ENCODE data around the gene INSM1.

The INSM1 gene

DNA sequence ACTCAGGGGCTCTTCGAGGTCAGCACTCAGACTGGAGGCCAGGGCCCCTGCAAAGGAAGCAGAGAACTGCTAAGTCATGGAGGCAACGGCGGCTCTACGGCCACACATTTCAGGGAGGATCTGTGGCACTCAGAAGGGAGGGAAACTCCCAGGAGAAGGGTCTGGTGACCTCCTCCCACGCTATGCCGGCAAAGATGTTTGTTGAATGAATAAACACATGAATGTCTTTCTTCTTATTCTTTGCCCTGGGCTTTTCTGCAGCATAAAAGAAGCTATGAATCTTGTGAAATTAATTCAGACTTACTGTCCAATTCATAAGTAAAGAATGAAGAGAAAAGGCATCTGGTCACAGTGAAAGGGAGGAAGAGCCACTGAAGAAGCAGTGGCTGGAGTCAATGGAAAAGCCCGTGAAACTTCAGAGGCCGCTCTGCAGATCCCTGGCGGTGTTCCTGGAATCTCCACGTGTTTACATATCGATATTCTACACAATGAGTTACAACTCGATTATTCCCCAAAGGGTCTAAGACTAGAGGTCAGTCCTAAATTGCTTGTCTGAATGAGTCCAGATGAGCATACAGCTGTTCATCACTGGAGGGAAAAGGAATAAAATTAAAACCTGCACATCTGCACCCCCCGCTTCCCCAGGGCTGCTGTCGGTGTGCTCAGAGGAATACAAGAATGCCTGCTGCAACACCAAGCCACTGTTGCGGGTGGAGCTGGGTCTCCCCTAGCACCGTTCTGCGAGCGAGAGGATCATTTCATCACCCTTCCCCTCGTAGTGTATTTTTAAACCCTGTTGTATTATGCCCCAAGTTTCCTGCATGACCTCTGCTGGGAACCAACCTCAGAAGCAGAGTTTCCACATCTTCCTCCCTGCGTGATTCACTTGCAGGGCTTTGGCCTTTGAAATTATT, 25.6 kb downstream of the INSM1 start:
- no peak for DNase-seq (ENCODE audit: low spot score)

DNA sequence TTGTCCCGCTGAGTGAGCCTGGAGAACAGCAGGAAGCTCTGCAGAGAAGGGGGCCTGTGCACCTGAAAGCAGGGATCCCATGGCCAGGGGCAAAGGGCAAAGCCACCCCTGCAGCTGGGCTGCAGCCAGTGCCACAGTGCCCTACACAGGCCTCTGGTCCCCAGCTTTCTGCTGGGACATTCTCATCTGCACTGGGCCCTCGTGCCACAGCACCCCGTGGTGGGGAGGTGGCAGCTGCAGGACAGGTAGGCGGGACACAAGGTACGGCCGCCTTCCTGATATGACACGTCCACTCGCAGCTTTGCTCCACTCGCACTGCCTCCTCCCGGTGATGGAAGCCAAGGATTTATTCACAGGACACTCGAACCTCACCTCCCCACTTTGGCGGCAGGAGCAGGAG, 27.2 kb downstream of the INSM1 start:
- no peak for DNase-seq (ENCODE audit: low spot score)

DNA sequence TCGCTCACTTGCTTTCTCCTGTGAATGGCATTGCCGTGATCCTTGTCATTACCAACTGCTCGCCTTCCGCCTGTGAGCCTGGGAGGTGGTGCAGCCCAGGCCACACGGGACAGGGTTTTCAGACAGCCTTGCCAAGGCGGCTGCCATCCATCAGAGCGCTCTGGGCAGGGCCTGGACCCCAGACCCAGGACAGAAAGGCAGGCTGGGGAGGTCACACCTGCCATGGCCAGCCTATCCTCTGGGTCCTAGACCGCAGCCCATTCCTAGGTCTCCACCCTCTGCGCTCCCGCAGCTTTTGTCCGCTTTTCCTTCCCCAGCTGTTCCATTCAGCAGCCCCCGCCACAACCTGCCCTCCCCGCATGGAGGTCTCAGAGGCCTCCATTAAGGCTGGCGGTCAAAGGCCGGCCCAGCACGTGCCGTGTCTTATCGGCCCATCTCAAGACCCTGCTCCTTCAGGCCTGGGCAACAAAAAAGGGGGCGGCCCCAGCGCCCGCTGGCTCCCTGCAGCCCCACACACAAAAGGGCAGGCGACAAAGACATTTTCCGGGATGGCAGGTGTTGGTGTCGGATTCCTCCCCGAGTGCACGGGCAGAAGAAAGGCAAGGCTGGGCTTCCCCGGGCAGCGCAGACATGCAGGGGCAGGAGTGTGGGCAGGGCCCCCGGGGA, 28.1 kb downstream of the INSM1 start:
- DNase-seq (ENCODE audit: low spot score): no peak

DNA sequence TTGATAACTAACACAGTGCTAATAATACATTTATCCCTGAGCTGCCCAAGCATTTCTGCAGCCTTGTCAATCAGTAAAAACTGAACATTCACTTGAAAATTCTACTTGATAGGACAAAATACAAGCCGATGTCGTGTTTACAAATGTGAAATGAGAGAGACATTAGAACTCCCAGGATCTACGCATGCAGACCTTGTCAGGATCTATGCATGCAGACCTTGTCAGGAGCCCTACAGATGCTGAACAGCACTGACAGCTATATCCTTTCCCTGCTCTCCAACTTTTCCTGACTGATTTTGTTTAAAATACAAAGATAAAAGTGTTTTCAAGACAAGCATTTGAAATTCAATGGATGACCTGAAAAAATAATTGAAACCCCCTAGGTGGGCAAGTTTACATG, 28.9 kb downstream of the INSM1 start:
- no peak for DNase-seq (ENCODE audit: low spot score)

DNA sequence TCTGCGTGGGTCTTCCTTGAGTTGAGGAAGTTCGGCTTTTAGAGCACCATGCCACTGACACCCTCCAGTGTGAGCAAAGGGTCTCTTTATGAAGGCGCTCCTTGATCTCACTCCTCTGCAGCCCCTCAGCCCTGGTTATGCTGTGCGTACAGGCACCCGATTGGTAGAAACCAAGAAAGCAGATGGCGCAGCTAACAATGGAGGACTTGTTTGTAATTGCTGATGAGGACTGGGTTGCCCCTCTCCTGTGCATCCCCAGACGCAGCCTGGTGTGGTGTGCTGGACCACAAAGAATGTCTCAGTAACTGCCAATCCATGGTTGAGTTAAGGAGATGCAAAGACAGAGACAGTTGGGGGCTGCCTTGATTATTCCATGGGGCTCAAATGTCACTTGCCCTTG, 30.2 kb downstream of the INSM1 start:
- no peak for DNase-seq (ENCODE audit: low spot score)

DNA sequence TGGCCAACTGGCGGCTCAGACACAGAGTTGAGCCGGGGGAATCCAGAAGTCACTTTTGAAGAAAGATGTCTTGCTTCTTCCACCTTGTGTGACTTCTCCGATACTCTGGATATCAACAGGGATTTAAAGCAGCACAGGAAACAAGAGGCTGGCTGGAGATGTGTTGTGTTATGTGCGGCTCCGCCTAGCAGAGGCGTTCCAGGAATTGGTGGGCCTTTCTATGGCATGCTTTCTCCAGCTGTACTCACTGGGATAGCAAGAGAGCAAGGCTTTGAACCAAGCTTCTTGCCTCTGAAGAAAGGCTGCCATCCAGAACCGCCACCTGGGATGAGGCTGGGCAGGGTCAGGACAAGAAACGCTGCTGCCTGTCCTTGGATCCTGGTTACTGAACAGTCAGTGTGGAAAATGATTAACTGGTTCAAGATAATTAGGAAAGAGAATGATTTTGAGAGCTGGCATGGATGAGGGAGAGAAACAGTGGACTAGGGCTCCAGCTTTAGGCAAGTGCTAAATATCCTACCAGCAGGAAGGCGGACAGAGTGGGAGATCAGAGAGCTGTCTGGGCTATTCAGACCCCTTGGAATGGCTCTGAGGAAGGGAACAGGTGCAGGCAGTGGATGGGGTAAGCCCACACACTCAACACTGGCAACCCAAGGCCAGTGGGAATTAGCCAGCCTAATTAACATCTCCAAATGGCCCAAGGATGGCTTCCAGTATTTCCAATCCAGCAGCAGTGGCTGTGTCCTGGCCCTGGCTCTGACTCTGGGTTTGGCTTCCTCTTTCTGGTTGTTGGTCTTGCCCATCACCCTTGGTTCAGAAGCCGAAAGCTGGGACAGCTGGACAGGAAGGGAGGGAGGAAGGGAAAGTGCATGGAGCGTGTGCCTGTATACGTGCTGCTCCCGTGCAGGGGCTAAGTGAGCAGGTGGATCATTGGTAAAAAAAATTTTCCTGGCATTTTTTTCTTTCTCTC, 31.9 kb downstream of the INSM1 start:
- DNase-seq (ENCODE audit: low spot score): no peak

DNA sequence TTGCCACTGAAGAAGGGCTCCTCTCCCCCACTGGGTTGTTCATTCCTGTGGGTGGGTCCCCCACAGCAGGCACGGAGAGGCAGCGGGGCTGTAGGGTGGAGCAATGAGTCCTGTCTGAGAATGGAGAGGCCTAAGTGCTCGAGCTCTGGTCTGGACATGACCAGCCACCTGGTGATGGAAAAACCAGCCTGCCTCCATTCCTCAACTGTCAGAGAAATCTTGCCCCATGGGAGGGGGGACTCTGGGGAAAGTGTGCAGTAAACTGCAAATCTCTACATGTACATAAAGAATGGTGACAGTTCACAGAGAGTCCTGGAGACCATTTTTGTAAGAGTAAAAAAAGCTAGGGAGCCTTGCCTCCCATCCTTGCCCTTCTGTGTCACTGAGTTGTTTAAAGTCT, 34.1 kb downstream of the INSM1 start:
- no peak for DNase-seq (ENCODE audit: low spot score)

DNA sequence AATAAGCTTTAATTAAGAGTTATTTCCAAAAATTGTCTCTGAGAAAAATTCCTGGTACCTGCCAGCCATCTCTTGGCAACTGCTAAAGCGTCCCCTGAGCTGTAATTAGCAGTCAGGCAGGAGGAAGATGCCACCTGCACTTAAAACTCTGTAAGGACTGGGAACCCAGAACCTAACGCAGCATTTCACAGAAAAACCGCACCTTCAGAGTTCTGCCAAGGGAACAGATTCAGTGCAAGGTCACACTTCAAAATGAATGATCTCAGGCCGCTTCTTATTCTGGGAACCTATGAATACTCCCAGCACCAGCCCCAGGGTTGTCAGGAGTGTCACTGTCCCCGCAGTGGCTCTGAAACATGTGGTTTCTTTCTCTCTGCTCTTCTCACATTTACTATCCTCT, 36.7 kb downstream of the INSM1 start:
- DNase-seq (ENCODE audit: low spot score): peak; percentile 64

DNA sequence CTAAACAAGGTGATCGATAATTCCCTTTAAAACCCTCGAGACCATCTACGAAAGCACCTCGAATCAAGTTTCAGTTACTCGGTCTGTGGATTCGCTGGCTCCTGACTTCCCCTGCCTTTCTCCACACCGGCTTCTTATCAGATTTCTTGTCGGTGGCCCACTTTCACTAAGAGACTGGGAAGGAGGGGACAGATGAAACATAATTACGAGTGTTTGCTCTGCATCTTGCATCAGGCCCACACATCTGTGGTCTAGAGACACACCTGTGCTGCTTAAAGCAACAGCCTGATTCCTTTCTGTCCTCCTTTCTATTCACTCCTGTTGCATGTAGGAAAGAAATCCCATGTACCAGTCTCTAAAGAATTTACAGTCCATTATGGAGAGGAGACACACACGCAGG, 37.7 kb downstream of the INSM1 start:
- no peak for DNase-seq (ENCODE audit: low spot score)

DNA sequence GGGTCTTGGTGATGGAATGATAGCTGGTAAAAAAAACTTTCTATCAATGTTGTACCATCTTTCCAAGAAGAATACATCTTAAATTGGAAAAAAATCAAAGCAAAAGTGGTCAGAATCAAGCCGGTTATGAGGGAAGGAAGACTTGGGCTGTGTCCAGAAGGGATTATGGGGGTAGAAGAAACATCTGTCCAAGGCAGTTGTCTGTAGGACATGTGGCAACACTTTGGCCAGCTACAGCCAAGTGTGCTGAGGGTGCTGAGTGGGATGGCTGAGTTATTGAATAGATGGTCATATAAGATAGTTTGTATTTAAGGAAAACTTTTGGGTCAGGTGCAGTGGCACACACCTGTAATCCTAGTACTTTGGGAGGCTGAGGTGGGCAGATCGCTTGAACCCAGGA, 38.4 kb downstream of the INSM1 start:
- no peak for DNase-seq (ENCODE audit: low spot score)

DNA sequence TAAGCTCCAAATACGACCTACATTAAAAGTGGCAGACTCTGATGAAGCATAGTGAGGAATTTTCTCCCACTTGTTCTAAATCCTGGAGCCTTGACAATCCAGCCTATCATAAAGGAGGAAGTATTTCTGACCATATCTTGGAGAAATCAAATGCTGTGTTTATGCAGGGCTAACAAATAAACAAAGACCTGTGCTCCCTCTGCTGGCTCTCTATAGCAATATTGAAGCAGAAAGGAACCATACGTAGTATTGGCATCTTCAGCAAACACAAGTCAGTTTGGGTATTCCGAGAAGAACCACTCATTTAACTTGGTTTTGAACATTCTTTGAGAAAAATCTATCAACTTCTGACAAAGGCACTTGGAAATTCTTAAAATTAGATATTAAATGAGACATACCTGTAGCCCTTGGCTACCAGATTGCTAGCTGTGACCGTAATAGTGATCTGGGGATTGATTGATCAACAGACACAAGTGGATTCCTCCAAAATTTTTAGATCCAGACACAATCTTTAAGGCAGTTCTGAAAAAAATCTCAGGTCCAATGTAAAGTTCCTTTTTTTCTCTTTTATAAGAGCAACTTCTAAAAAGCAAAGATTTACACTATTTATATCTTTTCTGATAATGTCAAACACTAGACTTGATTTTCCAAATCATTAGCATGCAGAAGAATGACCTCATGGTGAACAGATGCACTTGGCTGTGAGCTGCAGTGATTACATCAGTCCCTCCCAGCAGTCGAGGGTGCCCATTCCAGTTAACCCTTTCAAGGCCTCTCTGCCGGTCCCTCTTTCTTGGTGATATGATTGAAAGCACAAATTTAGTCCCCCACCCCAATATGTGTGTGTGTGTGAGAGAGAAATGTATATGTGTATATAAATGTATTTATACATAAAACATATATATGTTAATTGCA, 40.2 kb downstream of the INSM1 start:
- peak; percentile 84 for DNase-seq (ENCODE audit: low spot score)

DNA sequence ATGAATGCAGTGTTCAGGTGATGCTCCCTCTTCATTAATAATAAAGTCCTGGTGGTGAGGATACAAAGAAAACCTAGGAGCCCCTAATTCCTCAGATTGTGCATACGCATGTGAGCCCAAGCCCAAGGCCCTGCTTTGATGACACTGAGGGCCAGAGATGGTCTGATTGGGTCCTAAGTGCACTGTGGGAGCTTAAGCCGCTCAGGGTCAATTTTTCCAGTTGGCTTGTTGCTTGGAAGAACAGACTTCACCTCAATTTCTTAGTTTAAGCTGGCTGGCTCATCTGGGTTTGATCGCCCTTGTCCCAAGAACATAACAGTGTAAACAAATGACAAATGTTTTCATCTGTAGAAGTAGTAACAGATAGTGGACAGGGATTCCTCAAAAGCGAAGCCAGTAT, 41.4 kb downstream of the INSM1 start:
- DNase-seq (ENCODE audit: low spot score): peak; percentile 4

DNA sequence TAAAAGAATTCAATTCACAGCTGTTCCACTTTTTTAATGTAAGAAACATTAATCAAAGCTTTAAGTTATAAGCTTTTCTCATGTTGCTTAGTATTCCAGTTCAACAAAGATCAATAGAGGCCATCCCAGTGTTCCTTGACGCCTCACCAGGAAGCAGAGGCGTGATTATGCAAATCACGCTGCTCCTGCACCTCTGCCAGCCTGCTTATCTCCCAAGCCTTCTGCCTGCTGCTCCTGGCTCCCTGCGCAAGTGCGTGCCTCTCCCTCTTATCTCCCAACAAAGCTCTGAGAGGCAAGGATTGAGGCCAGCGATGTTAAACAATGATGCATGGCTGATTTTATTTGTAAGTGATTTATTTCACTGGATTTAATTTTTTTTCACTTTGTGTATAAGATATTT, 42.8 kb downstream of the INSM1 start:
- peak; percentile 91 for DNase-seq (ENCODE audit: low spot score)

DNA sequence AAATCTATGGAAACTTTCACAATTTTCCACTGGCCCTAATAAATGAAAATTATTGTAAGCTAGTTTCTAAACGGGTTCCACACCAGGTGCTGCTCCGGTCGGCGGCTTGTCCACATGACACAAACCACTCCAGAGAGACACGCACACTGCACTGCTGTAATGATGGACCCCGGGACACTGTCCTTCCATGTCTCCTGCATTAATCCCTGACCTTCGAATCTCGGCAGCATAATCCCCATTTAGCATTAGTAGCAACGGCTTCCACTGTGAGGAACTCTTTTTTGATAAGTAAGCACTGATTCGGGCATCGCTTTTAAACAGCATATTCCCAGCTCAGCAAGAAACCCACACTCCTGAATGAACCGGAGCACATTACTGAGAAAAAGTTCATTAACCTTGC, 43.5 kb downstream of the INSM1 start:
- DNase-seq (ENCODE audit: low spot score): peak; percentile 68

DNA sequence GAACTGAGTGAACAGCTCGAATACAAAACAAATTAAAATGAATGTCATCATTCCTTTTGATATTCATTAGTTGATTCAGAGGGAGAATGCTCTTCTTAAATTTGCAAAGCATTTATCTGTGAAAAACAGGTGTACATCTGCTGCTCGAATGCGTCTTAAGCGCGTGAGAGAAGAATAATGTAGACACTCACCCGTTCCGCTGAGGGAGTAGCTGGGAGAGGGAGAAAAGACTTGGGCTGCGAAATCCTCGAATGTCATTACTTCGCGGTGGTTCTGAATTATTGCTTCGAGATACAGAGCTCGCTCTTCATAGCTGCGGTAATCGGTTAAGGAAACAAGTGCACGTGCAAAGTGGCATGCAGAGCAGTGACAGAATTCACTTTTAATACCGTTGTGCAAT, 43.9 kb downstream of the INSM1 start:
- peak; percentile 60 for DNase-seq (ENCODE audit: low spot score)

DNA sequence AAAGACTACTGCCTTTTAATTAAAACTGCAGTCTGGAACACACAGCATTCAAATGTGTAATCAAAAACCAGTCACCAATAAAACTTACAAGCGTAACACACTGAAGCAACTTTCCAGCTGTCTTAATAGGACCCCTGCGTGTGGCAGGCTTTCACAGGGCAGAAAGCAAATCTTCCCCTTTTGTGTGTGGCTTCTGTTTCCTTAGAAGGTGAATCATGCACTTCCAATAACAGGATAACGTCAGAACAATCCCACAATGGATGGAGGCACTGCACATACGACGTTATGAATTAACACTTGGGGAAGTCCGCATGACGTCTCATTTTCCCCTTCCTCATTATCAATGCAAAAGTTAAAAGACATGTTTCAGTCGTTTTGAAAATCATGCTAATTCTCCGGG, 44.8 kb downstream of the INSM1 start:
- DNase-seq (ENCODE audit: low spot score): no peak

DNA sequence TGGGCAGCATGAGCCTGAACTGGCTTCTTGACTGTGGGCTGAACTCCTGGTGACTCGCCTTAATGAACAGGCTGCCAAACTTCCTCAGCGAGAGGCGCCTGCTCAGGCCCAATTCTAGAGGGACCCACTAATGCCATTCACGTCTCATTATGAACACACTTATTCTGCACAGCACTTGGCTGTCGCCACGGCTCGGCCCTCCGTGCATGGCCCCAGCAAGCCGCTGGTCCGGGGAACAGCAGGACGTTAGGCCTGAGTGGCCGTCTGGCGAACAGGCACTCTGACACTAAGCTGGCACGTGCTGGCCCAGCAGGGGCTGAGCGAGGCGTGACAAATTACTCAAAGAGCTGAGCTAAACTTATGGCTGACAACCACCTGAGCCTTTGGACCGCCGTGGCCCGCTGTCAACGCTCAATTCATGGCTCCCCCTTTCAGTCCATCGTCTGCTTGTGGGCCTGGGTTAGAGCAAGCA, 45.9 kb downstream of the INSM1 start:
- DNase-seq (ENCODE audit: low spot score): no peak

DNA sequence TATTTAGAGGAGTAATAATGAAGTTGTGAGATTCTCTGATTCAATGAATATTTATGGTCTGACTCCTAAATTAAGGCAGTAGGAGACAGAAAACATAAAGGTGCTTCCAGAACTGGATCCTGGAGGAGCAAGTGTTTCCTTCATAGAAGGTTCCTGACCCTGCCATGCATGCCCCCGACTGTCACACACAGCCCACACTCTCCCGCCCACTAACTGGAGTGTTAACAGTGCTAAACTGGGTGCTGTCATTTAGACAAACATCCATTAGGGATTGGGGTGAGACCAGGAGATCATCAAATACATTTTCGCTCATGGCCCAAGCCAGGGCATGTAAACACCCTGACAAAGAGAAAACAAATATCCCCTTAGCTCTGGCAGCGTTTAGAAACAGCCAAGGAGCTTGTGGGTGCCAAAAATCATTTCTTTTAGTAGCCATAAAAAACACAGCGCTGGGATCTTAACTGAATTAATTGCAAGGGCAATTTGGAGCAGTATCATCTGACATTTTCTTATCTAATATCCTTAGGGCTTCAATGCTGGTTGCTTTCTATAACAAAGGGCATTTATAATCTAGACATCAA, 46.8 kb downstream of the INSM1 start:
- DNase-seq (ENCODE audit: low spot score): no peak

DNA sequence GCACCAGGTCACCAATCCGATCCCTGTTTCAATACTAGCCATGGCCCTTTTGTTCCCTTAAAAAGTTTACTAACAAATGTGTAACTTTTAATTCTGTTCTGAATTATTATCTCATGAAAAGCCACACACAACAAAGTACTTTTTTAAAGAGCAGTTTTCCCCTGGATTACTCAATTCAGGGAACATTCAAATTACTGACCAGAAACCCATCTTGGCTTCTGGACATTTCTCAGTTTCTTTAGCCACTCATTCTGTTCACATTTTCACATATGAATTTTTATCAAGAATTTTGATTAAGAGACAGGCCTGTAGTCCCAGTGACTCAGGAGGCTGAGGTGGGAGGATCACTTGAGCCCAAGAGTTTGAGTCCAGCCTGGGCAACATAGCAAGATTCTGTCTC, 47.4 kb downstream of the INSM1 start:
- no peak for DNase-seq (ENCODE audit: low spot score)

DNA sequence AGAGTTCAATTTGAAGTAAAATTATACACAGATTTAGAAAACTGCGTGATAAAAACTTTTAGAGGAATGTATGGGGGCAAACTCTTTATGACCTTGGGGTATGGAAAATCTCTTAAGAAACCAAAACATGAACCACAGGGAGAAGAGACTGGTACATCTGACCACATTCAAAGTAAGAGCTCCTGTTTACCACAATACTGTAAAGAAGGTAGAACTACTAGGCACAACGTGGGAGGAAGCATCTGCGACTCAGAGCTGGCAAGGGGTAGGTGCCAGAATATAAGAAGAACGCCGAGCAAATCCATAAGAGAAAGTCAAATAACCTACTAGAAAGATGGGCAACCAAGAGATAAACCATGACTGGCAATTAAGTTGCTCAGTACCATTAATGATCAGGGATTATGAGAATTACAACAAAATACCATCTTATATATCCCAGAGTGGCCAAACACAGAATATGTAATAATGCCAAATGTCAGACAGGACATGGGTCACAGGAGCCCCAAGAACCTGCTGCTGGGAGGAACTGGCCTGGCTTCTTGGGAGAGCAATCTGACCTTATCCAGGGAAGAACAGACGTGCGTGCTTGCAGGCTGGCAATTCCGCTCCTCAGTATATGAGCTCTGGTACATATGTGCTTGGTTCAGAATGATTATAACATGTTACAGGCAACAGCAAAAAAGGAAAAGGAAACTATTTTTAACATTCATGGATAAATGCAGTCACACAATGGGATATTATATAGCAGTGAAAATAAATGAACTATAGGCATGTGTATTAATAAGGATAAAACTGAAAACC, 50.2 kb downstream of the INSM1 start:
- DNase-seq (ENCODE audit: low spot score): no peak

Measured in cerebellar cortex (tissue), 1 donor.